HG02943 (cell line): ENCODE measurements around the gene AGMO.

Source experiments
- ATAC-seq: cut with Tn5 transposase; IDR thresholded peaks from one replicate; pipeline ENCODE4 v1.9.1; 2021; ENCODE audit warnings: mild to moderate bottlenecking, low read depth, moderate library complexity; ENCODE audit not compliant: unreplicated experiment

AGMO gene

GRCh38 chr7:15403751-15404150 is 158.1 kb downstream of the AGMO start:
- no peak for ATAC-seq

GRCh38 chr7:15403315-15403714 is 158.5 kb downstream of the AGMO start:
- ATAC-seq: no peak

GRCh38 chr7:15402436-15403136 is 159.2 kb downstream of the AGMO start:
- no peak for ATAC-seq

- no peak for ATAC-seq
These were observed 161.4 kb downstream of the AGMO start for GRCh38 chr7:15400440-15400839.

GRCh38 chr7:15399441-15399840 is 162.4 kb downstream of the AGMO start:
- ATAC-seq: no peak

GRCh38 chr7:15397922-15398760 is 163.7 kb downstream of the AGMO start:
- ATAC-seq: no peak

- no peak for ATAC-seq
These were observed 164.7 kb downstream of the AGMO start for GRCh38 chr7:15397159-15397550.

GRCh38 chr7:15396210-15397158 is 165.3 kb downstream of the AGMO start:
- no peak for ATAC-seq

- ATAC-seq: no peak
These were observed 172.7 kb downstream of the AGMO start for GRCh38 chr7:15389073-15389472.

GRCh38 chr7:15378494-15379145 is 183.2 kb downstream of the AGMO start:
- ATAC-seq: no peak

- no peak for ATAC-seq
These were observed 185.2 kb downstream of the AGMO start for GRCh38 chr7:15376600-15376999.

GRCh38 chr7:15370441-15370840 is 191.4 kb downstream of the AGMO start:
- no peak for ATAC-seq

- no peak for ATAC-seq
These were observed 193.2 kb downstream of the AGMO start for GRCh38 chr7:15368653-15369052.

- ATAC-seq: no peak
These were observed 193.9 kb downstream of the AGMO start for GRCh38 chr7:15367897-15368296.

GRCh38 chr7:15358112-15358511 is 203.7 kb downstream of the AGMO start:
- no peak for ATAC-seq

- ATAC-seq: no peak
These were observed 209.2 kb downstream of the AGMO start for GRCh38 chr7:15352421-15353206.

GRCh38 chr7:15345216-15345615 is 216.6 kb downstream of the AGMO start:
- no peak for ATAC-seq

GRCh38 chr7:15341817-15342216 is 220.0 kb downstream of the AGMO start:
- no peak for ATAC-seq

- ATAC-seq: no peak
These were observed 225.7 kb downstream of the AGMO start for GRCh38 chr7:15336146-15336545.

GRCh38 chr7:15335390-15335789 is 226.4 kb downstream of the AGMO start:
- ATAC-seq: no peak
